GM12801 (cell line): ENCODE measurements around the gene PPEF1.

Experiments used
- CTCF ChIP-seq: IDR thresholded peaks from one replicate; pipeline ENCODE4 v1.5.1; 2011; ENCODE audit warnings: control low read depth; ENCODE audit not compliant: insufficient read length; ENCODE audit errors: extremely low read depth

Gene PPEF1

GRCh38 chrX:18691431-18691830, 16.0 kb upstream of the PPEF1 start:
- no peak for TF ChIP-seq CTCF

GRCh38 chrX:18692541-18692940, 14.9 kb upstream of the PPEF1 start:
- TF ChIP-seq CTCF: no peak

GRCh38 chrX:18696653-18697052, 10.8 kb upstream of the PPEF1 start:
- TF ChIP-seq CTCF: no peak

GRCh38 chrX:18698737-18699650, 8.5 kb upstream of the PPEF1 start:
- TF ChIP-seq CTCF: no peak

- no peak for TF ChIP-seq CTCF
Measured at GRCh38 chrX:18701621-18702361, 5.7 kb upstream of the PPEF1 start.

GRCh38 chrX:18702362-18703195, 4.9 kb upstream of the PPEF1 start:
- TF ChIP-seq CTCF: no peak

GRCh38 chrX:18709833-18710232, 2.4 kb downstream of the PPEF1 start:
- no peak for TF ChIP-seq CTCF
